ENCODE measurements around the gene BTNL9.
"Not testable (repeated sequence)": the region's sequence is repeated elsewhere in the genome, so short reads cannot be mapped to it uniquely, and the experiment has no call there.

- TF ChIP-seq POLR2A, CTCF (IDR thresholded peaks at IDR 0.05): not testable (repeated sequence)
These were observed 62.0 kb downstream of the BTNL9 start for GRCh38 chr5:181101930-181102674.

Measured in transverse colon (tissue), 3 donors.